Peyer's patch (tissue), 4 donors: ENCODE measurements around the gene ARHGAP26. TPM values are rescaled to one million over a fixed set of nuclear protein-coding genes. Genes with fewer than 3 reads are reported as not detected.

Experiments used
- DNase-seq, 3 donors: peaks; one replicate each; pipeline ENCODE4 v3.0.0-alpha.2; 2017 to 2019
- H3K27ac ChIP-seq, 4 donors: fragments of 200-600 bp; sonication (generic); one replicate each; pipeline ENCODE4 v1.5.1; 2016 to 2019
- H3K27me3 ChIP-seq, 2 donors: fragments of 200-600 bp; sonication (generic); one replicate each; pipeline ENCODE4 v1.5.1; 2019
- H3K36me3 ChIP-seq, 3 donors: fragments of 200-600 bp; sonication (generic); one replicate each; pipeline ENCODE4 v1.5.1; 2016 to 2019
- H3K4me1 ChIP-seq, 4 donors: fragments of 200-600 bp; sonication (generic); one replicate each; pipeline ENCODE4 v1.5.1; 2016 to 2019
- H3K4me3 ChIP-seq, 4 donors: fragments of 200-600 bp; sonication (generic); 1 replicate in 3 of 4; 2 replicates in 1 of 4; pipeline ENCODE4 v1.5.1; 2016 to 2019; ENCODE audit warnings: mild to moderate bottlenecking in 1 of 4
- H3K9me3 ChIP-seq, 4 donors: fragments of 200-600 bp; sonication (generic); one replicate each; pipeline ENCODE4 v1.5.1; 2016 to 2019; ENCODE audit warnings: mild to moderate bottlenecking in 1 of 4
- POLR2A ChIP-seq, 2 donors: fragments of 450-650 bp; IDR thresholded peaks; one replicate each; pipeline ENCODE4 v1.5.1; 2017; ENCODE audit warnings: antibody characterized with exemption in 2 of 2, mild to moderate bottlenecking in 2 of 2, moderate library complexity in 2 of 2
- total RNA-seq, 4 donors: library from RNA; depleted of rRNA; stranded (reverse); fragments of >200 nt; gene quantifications; one replicate each; pipeline ENCODE4 v1.1.0, GENCODE V29; 2016
- TF ChIP-seq, protein P1 (sequence below), 6 experiments: fragments of 450-650 bp in 4 of 6; fragments of 200-600 bp in 2 of 6; sonication (generic) in 1 of 6; IDR thresholded peaks; one replicate each; pipeline ENCODE4 v1.5.1; 2017 to 2019; ENCODE audit warnings: antibody characterized with exemption in 6 of 6, mild to moderate bottlenecking in 3 of 6, moderate library complexity in 1 of 6

Gene ARHGAP26
- total RNA-seq, 4 donors from 2014 or later, result 60.1 to 180 (median 126) TPM

DNA sequence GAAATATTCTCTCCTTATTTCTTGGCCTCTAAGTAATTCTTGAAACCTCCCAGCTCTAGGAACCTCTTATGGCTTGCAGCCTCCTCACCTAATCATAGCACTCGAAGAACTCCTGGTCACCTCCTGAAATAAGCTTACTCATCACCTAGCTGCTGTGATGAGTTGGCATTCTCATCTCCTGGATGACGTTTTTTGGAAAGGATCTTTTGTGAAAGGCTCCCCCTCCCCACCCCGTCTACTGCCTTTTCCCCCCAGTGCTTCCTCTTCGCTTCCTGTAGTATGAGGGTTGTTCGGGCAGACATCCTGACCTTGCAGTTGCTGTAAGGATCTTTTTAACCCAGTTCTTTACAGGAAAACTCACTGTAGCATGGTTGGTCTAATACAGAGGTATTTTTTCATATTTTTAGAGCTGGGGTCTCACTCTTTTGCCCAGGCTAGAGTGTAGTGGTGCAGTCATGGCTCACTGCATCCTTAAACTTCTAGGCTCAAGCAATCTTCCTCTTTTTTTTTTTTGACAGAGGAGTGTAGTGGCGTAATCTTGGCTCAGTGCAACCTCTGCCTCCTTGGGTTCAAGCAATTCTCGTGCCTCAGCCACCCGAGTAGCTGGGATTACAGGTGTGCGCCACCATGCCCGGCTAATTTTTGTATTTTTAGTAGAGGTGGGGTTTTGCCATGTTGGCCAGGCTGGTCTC lies 41.8 kb downstream of the ARHGAP26 start:
- H3K27me3 ChIP-seq, result no peaks in the 10 kb centered on the region
- H3K36me3 ChIP-seq, result no peaks in the 10 kb centered on the region
- H3K27ac ChIP-seq, result no peak overlapping the region
- no peaks in the 10 kb centered on the region for H3K9me3 ChIP-seq
- DNase-seq, result no peak
- H3K4me1 ChIP-seq, result peaks cover 0 to 60% (median 12%) of the 10 kb centered on the region in 4 donors
- TF ChIP-seq, protein P1, sequence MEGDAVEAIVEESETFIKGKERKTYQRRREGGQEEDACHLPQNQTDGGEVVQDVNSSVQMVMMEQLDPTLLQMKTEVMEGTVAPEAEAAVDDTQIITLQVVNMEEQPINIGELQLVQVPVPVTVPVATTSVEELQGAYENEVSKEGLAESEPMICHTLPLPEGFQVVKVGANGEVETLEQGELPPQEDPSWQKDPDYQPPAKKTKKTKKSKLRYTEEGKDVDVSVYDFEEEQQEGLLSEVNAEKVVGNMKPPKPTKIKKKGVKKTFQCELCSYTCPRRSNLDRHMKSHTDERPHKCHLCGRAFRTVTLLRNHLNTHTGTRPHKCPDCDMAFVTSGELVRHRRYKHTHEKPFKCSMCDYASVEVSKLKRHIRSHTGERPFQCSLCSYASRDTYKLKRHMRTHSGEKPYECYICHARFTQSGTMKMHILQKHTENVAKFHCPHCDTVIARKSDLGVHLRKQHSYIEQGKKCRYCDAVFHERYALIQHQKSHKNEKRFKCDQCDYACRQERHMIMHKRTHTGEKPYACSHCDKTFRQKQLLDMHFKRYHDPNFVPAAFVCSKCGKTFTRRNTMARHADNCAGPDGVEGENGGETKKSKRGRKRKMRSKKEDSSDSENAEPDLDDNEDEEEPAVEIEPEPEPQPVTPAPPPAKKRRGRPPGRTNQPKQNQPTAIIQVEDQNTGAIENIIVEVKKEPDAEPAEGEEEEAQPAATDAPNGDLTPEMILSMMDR (IDR thresholded peaks at IDR 0.05), result no peak
- TF ChIP-seq POLR2A (IDR thresholded peaks at IDR 0.05), result no peak
- H3K4me3 ChIP-seq, result no peak overlapping the region

DNA sequence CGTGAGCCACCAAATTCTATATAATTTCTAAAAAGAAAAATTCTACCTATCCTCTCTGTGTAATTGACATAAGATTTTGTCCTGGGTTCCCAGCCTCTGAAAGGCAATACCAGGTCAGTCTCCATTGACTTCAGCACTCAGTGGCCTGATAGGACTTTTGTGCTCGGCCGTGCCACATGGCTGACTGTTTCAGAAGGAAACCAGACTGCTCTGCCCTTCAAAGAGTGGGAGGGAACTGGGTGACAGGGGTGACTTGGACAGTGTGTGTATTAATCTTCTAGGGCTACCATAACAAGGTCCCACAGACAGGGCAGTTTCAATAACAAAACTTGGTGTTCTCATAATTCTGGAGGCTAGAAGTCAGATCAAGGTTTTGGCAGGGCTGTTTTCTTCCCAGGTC lies 43.0 kb downstream of the ARHGAP26 start:
- H3K36me3 ChIP-seq, result no peaks in the 10 kb centered on the region
- H3K27ac ChIP-seq, result no peak overlapping the region
- DNase-seq, result no peak
- H3K9me3 ChIP-seq, result no peaks in the 10 kb centered on the region
- peaks cover 0 to 63% (median 14%) of the 10 kb centered on the region in 4 donors for H3K4me1 ChIP-seq
- H3K4me3 ChIP-seq, result no peak overlapping the region
- TF ChIP-seq, protein P1 (IDR thresholded peaks at IDR 0.05), result no peak
- TF ChIP-seq POLR2A (IDR thresholded peaks at IDR 0.05), result no peak
- no peaks in the 10 kb centered on the region for H3K27me3 ChIP-seq

DNA sequence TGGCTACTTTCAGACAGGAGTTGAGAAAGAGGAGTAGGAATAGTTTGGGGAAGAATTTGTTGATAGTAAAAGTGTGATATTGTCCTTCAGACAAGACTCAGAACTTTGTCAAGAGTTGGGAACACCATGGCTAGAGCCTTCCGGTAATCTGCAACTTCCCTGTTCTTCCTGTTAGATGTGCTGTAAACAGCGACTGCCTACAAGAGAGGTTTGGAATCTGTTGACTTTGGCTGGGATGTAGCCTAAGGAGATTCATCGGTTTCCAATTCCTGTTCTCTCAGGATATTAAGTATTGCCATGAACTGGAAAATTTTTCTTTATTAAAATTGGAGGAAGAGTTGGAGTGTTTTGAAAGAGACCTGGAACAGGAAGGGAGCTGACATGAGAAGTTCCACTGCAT lies 43.9 kb downstream of the ARHGAP26 start:
- Histone ChIP-seq H3K27ac (peak overlapping the region in 2 of 4 donors; percentile 10 to 51), H3K4me1 (peaks cover 0 to 64% (median 14%) of the 10 kb centered on the region in 4 donors), H3K9me3 (no peaks in the 10 kb centered on the region), H3K27me3 (no peaks in the 10 kb centered on the region), H3K36me3 (no peaks in the 10 kb centered on the region), H3K4me3 (no peak overlapping the region)
- TF ChIP-seq POLR2A (IDR thresholded peaks at IDR 0.05), result no peak
- TF ChIP-seq, protein P1 (IDR thresholded peaks at IDR 0.05), result no peak
- no peak for DNase-seq

DNA sequence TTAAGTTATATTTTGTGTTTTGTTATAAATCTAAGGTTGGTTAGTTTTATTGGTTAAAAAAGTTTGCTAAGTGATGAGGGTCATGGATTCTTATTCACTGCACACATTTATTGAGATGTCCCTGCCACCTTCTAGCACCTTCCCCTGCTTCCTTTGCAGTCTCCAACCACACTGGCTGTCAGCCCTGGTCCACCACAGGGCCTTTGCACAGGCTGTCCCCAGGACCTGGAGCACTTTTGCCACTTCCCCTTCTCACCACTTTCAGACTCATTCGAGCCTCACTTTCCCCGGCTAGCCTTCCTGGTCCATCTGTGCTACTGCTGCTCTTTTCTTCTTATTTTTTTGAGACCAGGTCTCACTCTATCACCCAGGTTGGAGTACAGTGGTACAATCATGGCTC lies 45.3 kb downstream of the ARHGAP26 start:
- Histone ChIP-seq H3K4me3 (no peak overlapping the region), H3K36me3 (no peaks in the 10 kb centered on the region), H3K9me3 (no peaks in the 10 kb centered on the region), H3K4me1 (peaks cover 0 to 60% (median 10%) of the 10 kb centered on the region in 4 donors), H3K27ac (no peak overlapping the region), H3K27me3 (no peaks in the 10 kb centered on the region)
- TF ChIP-seq, protein P1 (IDR thresholded peaks at IDR 0.05), result no peak
- no peak for TF ChIP-seq POLR2A (IDR thresholded peaks at IDR 0.05)
- DNase-seq, result no peak

DNA sequence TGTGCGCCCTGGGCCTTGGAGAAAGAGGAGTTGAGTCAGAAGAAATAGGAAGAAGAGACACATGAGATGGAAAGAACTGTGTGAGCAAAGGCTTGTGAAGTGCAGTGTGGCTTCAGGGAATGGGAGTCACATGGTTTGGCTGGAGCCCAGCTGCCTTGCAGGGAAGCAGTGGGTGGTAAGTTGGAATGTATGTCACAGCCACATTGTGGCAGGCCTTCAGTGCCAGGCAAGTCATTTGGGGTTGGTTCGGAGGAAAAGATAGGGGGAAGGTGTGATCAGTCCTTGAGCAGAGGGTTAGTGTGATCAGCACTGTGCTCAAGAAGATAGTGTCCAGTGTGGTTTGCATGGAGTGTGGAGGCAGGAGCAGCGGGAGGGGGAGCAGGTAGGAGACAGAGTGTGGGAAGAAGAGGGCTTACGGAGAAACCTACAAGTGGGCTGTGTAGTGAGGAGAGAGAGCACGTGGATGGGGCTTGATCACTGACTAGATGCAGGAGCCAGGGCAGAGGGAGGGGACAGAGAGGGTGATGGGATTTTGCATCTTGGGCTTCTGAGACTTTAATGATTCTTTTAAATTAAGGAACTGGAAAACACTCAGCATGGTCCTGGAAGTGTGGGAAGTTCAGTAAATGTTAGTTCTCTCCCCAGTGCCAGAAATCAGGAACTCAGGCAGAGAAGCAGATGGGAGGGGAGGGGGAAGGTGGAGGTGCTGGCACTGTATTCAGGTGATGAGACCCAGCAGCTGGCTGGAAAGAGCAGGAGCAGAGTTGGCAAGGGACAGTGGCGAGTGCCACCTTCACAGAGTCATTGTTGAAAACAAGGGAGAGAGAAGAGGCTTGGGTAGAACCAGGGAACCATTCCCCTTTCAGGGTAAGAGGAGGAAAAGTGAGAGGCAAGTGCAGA lies 46.6 kb downstream of the ARHGAP26 start:
- TF ChIP-seq, protein P1 (IDR thresholded peaks at IDR 0.05), result no peak
- no peak for TF ChIP-seq POLR2A (IDR thresholded peaks at IDR 0.05)
- Histone ChIP-seq H3K27ac (peak overlapping the region in 1 of 4 donors; percentile 87), H3K27me3 (no peaks in the 10 kb centered on the region), H3K4me3 (no peak overlapping the region), H3K9me3 (no peaks in the 10 kb centered on the region), H3K4me1 (peaks cover 0 to 51% (median 10%) of the 10 kb centered on the region in 4 donors), H3K36me3 (no peaks in the 10 kb centered on the region)
- peak in 1 of 3 donors; percentile 65 for DNase-seq
